Measurements from ENCODE around the gene ENOX2.

Gene ENOX2

DNA sequence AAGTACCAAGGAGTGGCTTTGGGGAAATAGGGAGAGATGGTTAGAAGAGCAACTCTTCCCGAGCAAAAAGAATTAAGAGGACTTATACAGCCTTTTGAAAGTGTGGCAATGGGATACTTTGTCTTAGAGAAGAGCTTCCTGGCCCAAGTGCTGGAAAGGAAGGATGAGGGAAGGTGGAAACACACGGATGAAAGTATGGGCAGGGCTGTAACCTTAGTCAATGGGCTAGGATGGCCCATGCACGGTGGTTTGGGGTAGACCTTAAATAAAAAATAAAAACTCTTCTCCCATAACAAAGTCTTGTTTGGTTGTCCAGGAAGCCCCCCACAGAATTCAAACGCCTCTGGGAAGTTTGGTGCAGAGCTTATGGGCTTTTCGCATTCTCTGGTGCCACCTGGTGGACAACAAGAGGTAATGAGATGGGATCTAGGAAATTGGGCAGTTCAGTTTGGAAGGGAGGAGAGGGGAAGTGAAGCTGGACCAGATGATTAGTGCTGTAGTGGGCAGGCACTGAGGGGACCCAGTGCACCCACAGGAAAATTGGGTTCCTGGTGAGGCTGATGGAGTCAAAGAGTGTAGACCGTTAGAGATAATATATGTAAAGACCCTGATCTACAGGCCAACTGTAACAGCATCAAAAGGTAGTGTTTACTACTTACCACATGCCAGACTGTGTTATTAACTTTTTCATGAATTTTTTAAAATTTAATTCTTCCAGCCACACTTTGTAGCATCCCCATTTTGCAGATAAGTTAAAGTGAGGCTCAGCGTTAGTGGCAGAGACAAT, 13.8 kb upstream of the ENOX2 start:
- DNase-seq (ENCODE audit: low read depth, low spot score): peak; percentile 47
- Histone ChIP-seq H3K36me3 (ENCODE audit: insufficient read depth, low read length) (no peaks in the 10 kb centered on the region), H3K9ac (ENCODE audit: insufficient read length) (no peak overlapping the region), H3K27ac (no peak overlapping the region), H3K4me3 (no peak overlapping the region), H3K9me3 (ENCODE audit: low read depth, low read length) (no peaks in the 10 kb centered on the region)
- no peak for TF ChIP-seq FOXP2 (optimal IDR thresholded peaks at IDR 0.05; ENCODE audit: control extremely low read depth, extremely low read length, insufficient read depth)
- no peak for TF ChIP-seq POLR2AphosphoS5 (IDR thresholded peaks at IDR 0.05; ENCODE audit: borderline replicate concordance, low read depth, low read length)

DNA sequence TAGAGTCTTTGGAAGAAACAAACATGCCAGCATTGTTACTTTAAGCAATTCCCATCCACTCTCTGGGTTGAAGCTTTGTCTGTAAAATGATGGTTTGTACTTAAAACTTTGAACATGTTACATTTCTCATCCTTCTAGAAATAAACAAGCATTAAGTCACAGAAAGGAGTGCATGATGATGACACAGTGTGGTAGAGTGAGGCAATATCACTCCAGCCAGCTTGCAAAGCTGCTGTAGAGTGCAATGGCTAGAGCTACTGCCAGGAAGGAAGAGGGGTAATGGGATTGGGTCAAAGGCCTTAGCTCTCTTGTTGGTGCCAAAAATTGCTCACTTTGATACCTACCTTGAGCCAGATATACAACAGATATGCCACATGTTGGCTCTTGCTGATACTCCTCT, 12.3 kb upstream of the ENOX2 start:
- Histone ChIP-seq H3K27ac (no peak overlapping the region), H3K4me3 (no peak overlapping the region), H3K9me3 (ENCODE audit: low read depth, low read length) (no peaks in the 10 kb centered on the region), H3K9ac (ENCODE audit: insufficient read length) (no peak overlapping the region), H3K36me3 (ENCODE audit: insufficient read depth, low read length) (no peaks in the 10 kb centered on the region)
- DNase-seq (ENCODE audit: low read depth, low spot score): no peak
- no peak for TF ChIP-seq POLR2AphosphoS5 (IDR thresholded peaks at IDR 0.05; ENCODE audit: borderline replicate concordance, low read depth, low read length)
- TF ChIP-seq FOXP2 (optimal IDR thresholded peaks at IDR 0.05; ENCODE audit: control extremely low read depth, extremely low read length, insufficient read depth): no peak
- no peak for TF ChIP-seq EZH2 (IDR thresholded peaks at IDR 0.05)

- Histone ChIP-seq H3K9me3 (ENCODE audit: low read depth, low read length) (no peaks in the 10 kb centered on the region), H3K36me3 (ENCODE audit: insufficient read depth, low read length) (no peaks in the 10 kb centered on the region), H3K27ac (no peak overlapping the region), H3K4me3 (no peak overlapping the region), H3K9ac (ENCODE audit: insufficient read length) (no peak overlapping the region)
- no peak for DNase-seq (ENCODE audit: low read depth, low spot score)
- TF ChIP-seq POLR2AphosphoS5 (IDR thresholded peaks at IDR 0.05; ENCODE audit: borderline replicate concordance, low read depth, low read length): no peak
- TF ChIP-seq FOXP2 (optimal IDR thresholded peaks at IDR 0.05; ENCODE audit: control extremely low read depth, extremely low read length, insufficient read depth): no peak
- TF ChIP-seq EZH2 (IDR thresholded peaks at IDR 0.05): no peak
These were observed 6.6 kb upstream of the ENOX2 start for GRCh38 chrX:130909469-130910136.

DNA sequence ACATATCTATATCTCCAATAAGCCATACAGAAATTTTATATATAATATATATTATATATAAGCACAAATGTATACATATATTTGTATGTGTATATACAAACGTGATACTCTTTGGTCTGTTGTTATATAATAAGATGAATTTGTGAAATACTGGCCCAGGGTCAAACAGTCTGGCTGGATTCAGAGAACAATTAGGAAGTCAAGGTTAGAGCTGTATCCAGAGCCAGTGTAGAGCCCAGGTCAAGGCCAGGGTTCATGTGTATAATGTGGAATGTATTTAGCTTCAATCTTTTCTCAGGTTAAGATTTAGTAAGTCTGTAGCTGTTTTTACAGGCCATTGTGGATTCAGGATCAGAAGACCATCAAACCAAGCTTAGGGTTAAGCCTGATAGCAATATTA, 3.8 kb upstream of the ENOX2 start:
- no peak overlapping the region for H3K27ac ChIP-seq
- DNase-seq (ENCODE audit: low read depth, low spot score): no peak
- no peak for TF ChIP-seq FOXP2 (optimal IDR thresholded peaks at IDR 0.05; ENCODE audit: control extremely low read depth, extremely low read length, insufficient read depth)
- no peak for TF ChIP-seq EZH2 (IDR thresholded peaks at IDR 0.05)
- no peak for TF ChIP-seq POLR2AphosphoS5 (IDR thresholded peaks at IDR 0.05; ENCODE audit: borderline replicate concordance, low read depth, low read length)
- H3K36me3 ChIP-seq (ENCODE audit: insufficient read depth, low read length): no peaks in the 10 kb centered on the region
- no peak overlapping the region for H3K4me3 ChIP-seq
- H3K9me3 ChIP-seq (ENCODE audit: low read depth, low read length): no peaks in the 10 kb centered on the region
- H3K9ac ChIP-seq (ENCODE audit: insufficient read length): no peak overlapping the region

DNA sequence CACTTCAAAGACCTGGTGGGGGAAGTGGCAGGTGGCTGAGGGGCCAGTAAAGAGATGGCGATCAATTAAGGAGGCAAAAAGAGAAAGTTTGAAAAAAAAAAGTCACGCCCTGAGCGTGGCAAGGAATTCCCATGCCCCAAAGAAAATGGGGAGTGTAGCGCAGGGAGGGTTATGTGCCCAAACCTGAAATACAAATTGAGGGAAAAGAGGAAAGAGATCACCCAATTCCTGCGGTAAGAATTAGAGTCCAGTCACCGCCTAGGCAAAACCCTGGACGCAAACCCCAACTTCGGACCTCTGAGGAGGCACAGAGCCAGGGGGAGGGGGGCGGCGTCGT, 595 bp downstream of the ENOX2 start:
- no peaks in the 10 kb centered on the region for H3K9me3 ChIP-seq (ENCODE audit: low read depth, low read length)
- peak overlapping the region; percentile 82 for H3K4me3 ChIP-seq
- no peak for DNase-seq (ENCODE audit: low read depth, low spot score)
- H3K9ac ChIP-seq (ENCODE audit: insufficient read length): peak overlapping the region; percentile 81
- no peak overlapping the region for H3K27ac ChIP-seq
- no peak for TF ChIP-seq POLR2AphosphoS5 (IDR thresholded peaks at IDR 0.05; ENCODE audit: borderline replicate concordance, low read depth, low read length)
- no peak for TF ChIP-seq EZH2 (IDR thresholded peaks at IDR 0.05)
- TF ChIP-seq FOXP2 (optimal IDR thresholded peaks at IDR 0.05; ENCODE audit: control extremely low read depth, extremely low read length, insufficient read depth): no peak
- H3K36me3 ChIP-seq (ENCODE audit: insufficient read depth, low read length): no peaks in the 10 kb centered on the region

- Histone ChIP-seq H3K36me3 (ENCODE audit: insufficient read depth, low read length) (no peaks in the 10 kb centered on the region), H3K4me3 (no peak overlapping the region), H3K27ac (no peak overlapping the region), H3K9me3 (ENCODE audit: low read depth, low read length) (no peaks in the 10 kb centered on the region), H3K9ac (ENCODE audit: insufficient read length) (no peak overlapping the region)
- no peak for DNase-seq (ENCODE audit: low read depth, low spot score)
- TF ChIP-seq EZH2 (IDR thresholded peaks at IDR 0.05) (no peak), FOXP2 (optimal IDR thresholded peaks at IDR 0.05; ENCODE audit: control extremely low read depth, extremely low read length, insufficient read depth) (no peak)
These were observed 6.1 kb downstream of the ENOX2 start for GRCh38 chrX:130896802-130897501.

DNA sequence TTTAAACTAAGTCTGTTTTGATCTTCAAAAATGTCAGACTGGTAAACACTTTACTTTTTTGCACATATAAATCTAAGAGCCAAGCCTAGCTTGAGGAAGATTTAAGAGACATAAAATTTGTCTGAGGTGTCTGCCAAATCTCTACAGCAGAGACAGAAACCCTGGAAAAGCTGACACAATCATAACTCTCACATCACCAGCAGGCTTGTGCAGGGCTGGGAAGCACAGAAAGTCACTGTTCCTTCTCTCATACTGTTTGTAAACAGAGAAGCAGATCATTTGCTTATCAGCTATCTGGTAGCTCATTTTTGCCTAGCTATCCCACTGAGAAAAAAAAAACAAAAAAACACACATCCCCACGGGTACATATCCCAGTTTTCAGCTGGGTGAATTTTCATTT, 7.0 kb downstream of the ENOX2 start:
- H3K27ac ChIP-seq: no peak overlapping the region
- H3K36me3 ChIP-seq (ENCODE audit: insufficient read depth, low read length): no peaks in the 10 kb centered on the region
- DNase-seq (ENCODE audit: low read depth, low spot score): no peak
- no peak for TF ChIP-seq EZH2 (IDR thresholded peaks at IDR 0.05)
- TF ChIP-seq POLR2AphosphoS5 (IDR thresholded peaks at IDR 0.05; ENCODE audit: borderline replicate concordance, low read depth, low read length): no peak
- TF ChIP-seq FOXP2 (optimal IDR thresholded peaks at IDR 0.05; ENCODE audit: control extremely low read depth, extremely low read length, insufficient read depth): no peak
- no peak overlapping the region for H3K9ac ChIP-seq (ENCODE audit: insufficient read length)
- no peaks in the 10 kb centered on the region for H3K9me3 ChIP-seq (ENCODE audit: low read depth, low read length)
- H3K4me3 ChIP-seq: no peak overlapping the region

DNA sequence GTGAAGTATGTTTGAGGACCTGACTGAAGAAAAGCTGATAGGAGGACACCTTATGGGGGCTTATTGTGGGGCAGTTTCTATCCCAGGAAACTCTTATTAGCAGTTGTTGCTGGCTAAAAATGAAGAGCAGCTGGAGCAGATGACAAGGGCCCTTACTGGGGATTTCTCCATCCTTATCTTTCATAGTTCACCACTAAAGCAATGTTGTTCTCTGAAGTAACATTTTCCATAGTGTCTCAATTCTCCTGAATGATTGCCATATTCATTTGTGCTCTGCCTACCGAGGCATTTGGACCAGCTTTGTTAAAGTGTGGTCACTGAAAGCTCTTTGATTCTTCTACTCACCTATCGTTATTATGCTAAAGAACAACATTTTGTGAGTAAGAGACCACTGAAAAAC, 7.7 kb downstream of the ENOX2 start:
- Histone ChIP-seq H3K9ac (ENCODE audit: insufficient read length) (no peak overlapping the region), H3K27ac (no peak overlapping the region), H3K36me3 (ENCODE audit: insufficient read depth, low read length) (no peaks in the 10 kb centered on the region), H3K4me3 (no peak overlapping the region), H3K9me3 (ENCODE audit: low read depth, low read length) (no peaks in the 10 kb centered on the region)
- TF ChIP-seq POLR2AphosphoS5 (IDR thresholded peaks at IDR 0.05; ENCODE audit: borderline replicate concordance, low read depth, low read length): no peak
- no peak for TF ChIP-seq FOXP2 (optimal IDR thresholded peaks at IDR 0.05; ENCODE audit: control extremely low read depth, extremely low read length, insufficient read depth)
- no peak for TF ChIP-seq EZH2 (IDR thresholded peaks at IDR 0.05)
- DNase-seq (ENCODE audit: low read depth, low spot score): no peak

Data from SK-N-MC (cell line).